HepG2 (cell line): Measurements from ENCODE around the gene IL1B. TPM values are rescaled to one million over a fixed set of nuclear protein-coding genes. Genes with fewer than 3 reads are reported as not detected.

Source experiments
- ATAC-seq: fragments of 200-7000 bp; cut with Tn5 transposase; 3 replicates; pipeline ENCODE4 v1.9.1; 2020; ENCODE audit warnings: mild to moderate bottlenecking, moderate library complexity
- BruUV-seq: library from RNA; stranded (reverse); fragments of 400-500 nt; replicated peaks from 2 replicates; lab custom pipeline; 2021; lab: Mats Ljungman, UMichigan
- CTCF ChIA-PET: fragments of 300-600 bp; formaldehyde crosslinking; extraction: SDS; loops from one replicate; lab custom pipeline; 2021; ENCODE audit warnings: low total read pairs, inconsistent platforms, low intra/inter-chr PET ratio; lab: Yijun Ruan, JAX
- POLR2A ChIA-PET: fragments of 350-600 bp; sonication (Branson Sonifier 250); formaldehyde crosslinking; loops from one replicate; lab custom pipeline; 2020; ENCODE audit warnings: antibody characterized with exemption, inconsistent platforms; lab: Yijun Ruan, JAX
- DNase-seq: peaks from one replicate; pipeline ENCODE4 v3.0.0-alpha.2; 2015; ENCODE audit warnings: low spot score
- FAIRE-seq: peaks from 3 replicates; lab custom pipeline; 2011; peaks lifted over from hg19 to GRCh38; lab: Jason Lieb, UNC
- H2AFZ ChIP-seq: one replicate; pipeline ENCODE4 v1.6.1; 2011; ENCODE audit warnings: low read length, inconsistent platforms
- H3K27ac ChIP-seq: fragments of 300-600 bp; 3 replicates; pipeline ENCODE4 v1.8.0; 2011; ENCODE audit warnings: mixed run types, mild to moderate bottlenecking, mixed read lengths, low read length, inconsistent platforms; ENCODE audit not compliant: insufficient read depth; ENCODE audit errors: extremely low read length
- H3K27me3 ChIP-seq, 2 experiments: fragments of 200-600 bp in 1 of 2; 2 replicates in 1 of 2; 3 replicates in 1 of 2; pipeline versions ENCODE4 v1.6.0 to v1.8.0; 2011; ENCODE audit warnings: low read length in 2 of 2, mild to moderate bottlenecking in 2 of 2, moderate library complexity in 2 of 2, inconsistent platforms in 1 of 2; ENCODE audit not compliant: insufficient read depth in 2 of 2, control insufficient read depth in 1 of 2
- H3K36me3 ChIP-seq, 2 experiments: fragments of 200-600 bp in 1 of 2; replicated peaks in 1 of 2; 2 replicates in 1 of 2; 3 replicates in 1 of 2; pipeline versions ENCODE4 v1.5.1 to v1.8.0; 2011; ENCODE audit warnings: low read length in 2 of 2, inconsistent platforms in 1 of 2; ENCODE audit not compliant: insufficient read depth in 2 of 2, control insufficient read depth in 1 of 2
- H3K4me1 ChIP-seq: 2 replicates; pipeline ENCODE4 v1.5.1; 2012; ENCODE audit warnings: low read length, inconsistent platforms; ENCODE audit not compliant: insufficient read depth
- H3K4me2 ChIP-seq: 2 replicates; pipeline ENCODE4 v1.6.0; 2011; ENCODE audit warnings: low read depth, low read length, inconsistent platforms
- H3K4me3 ChIP-seq, 3 experiments: fragments of 200-600 bp in 1 of 3; sonication (generic), shearing (Covaris generic) in 1 of 3; replicated peaks in 1 of 3; 2 replicates each; pipeline ENCODE4 v1.5.1; 2011 to 2016; ENCODE audit warnings: low read length in 3 of 3, inconsistent platforms in 2 of 3, low read depth in 2 of 3, mild to moderate bottlenecking in 2 of 3, control low read depth in 1 of 3, mixed read lengths in 1 of 3; ENCODE audit not compliant: insufficient read depth in 1 of 3
- H3K79me2 ChIP-seq: one replicate; pipeline ENCODE4 v1.6.1; 2011; ENCODE audit warnings: low read length, inconsistent platforms; ENCODE audit not compliant: insufficient read depth
- H3K9ac ChIP-seq: 2 replicates; pipeline ENCODE4 v1.6.0; 2011; ENCODE audit warnings: mild to moderate bottlenecking, low read depth, low read length, inconsistent platforms; ENCODE audit not compliant: insufficient read depth
- H3K9me3 ChIP-seq: 2 replicates; pipeline ENCODE4 v1.5.1; 2012; ENCODE audit warnings: mild to moderate bottlenecking, low read length
- H4K20me1 ChIP-seq: 2 replicates; pipeline ENCODE4 v1.6.0; 2011; ENCODE audit warnings: inconsistent platforms, mild to moderate bottlenecking, low read length, moderate library complexity; ENCODE audit not compliant: insufficient read depth
- AKAP8 ChIP-seq: sonication (generic); formaldehyde crosslinking; IDR thresholded peaks from 2 replicates; pipeline ENCODE4 v1.5.1; 2020; ENCODE audit warnings: mild to moderate bottlenecking, missing genetic modification reagents
- ATF5 ChIP-seq: sonication (generic); formaldehyde crosslinking; IDR thresholded peaks from 2 replicates; pipeline ENCODE4 v1.4.0; 2020; ENCODE audit warnings: mild to moderate bottlenecking, low read depth, missing genetic modification reagents
- DR1 ChIP-seq: sonication (generic); formaldehyde crosslinking; IDR thresholded peaks from 2 replicates; pipeline ENCODE4 v1.8.0; 2021; ENCODE audit warnings: mild to moderate bottlenecking, missing genetic modification reagents, inconsistent platforms
- E2F2 ChIP-seq: sonication (generic); formaldehyde crosslinking; IDR thresholded peaks from 2 replicates; pipeline ENCODE4 v1.4.0; 2020; ENCODE audit warnings: missing genetic modification reagents, borderline replicate concordance
- ELF1 ChIP-seq: sonication (generic); formaldehyde crosslinking; IDR thresholded peaks from 2 replicates; pipeline ENCODE4 v1.4.0; 2020; ENCODE audit warnings: missing genetic modification reagents
- ELF4 ChIP-seq: sonication (generic); formaldehyde crosslinking; IDR thresholded peaks from 2 replicates; pipeline ENCODE4 v1.5.0; 2020; ENCODE audit warnings: missing genetic modification reagents, mild to moderate bottlenecking, moderate library complexity, borderline replicate concordance
- JDP2 ChIP-seq: sonication (generic); formaldehyde crosslinking; IDR thresholded peaks from 2 replicates; pipeline ENCODE4 v1.8.1; 2022; ENCODE audit warnings: missing genetic modification reagents, borderline replicate concordance
- MBNL3 ChIP-seq: fragments of 250-450 bp; sonication (Bioruptor Pico); conservative IDR thresholded peaks from 2 replicates; pipeline ENCODE4 v1.8.0; 2022; ENCODE audit warnings: mild to moderate bottlenecking, inconsistent platforms
- NFE2L1 ChIP-seq: sonication (generic); formaldehyde crosslinking; IDR thresholded peaks from 2 replicates; pipeline ENCODE4 v1.4.0; 2020; ENCODE audit warnings: missing genetic modification reagents, mild to moderate bottlenecking, borderline replicate concordance
- PPARG ChIP-seq: conservative IDR thresholded peaks from 2 replicates; pipeline ENCODE4 v1.6.1; 2016; ENCODE audit warnings: missing biosample characterization, missing genetic modification reagents
- REXO4 ChIP-seq: sonication (generic); formaldehyde crosslinking; IDR thresholded peaks from 2 replicates; pipeline ENCODE4 v1.8.0; 2022; ENCODE audit warnings: missing genetic modification reagents, mild to moderate bottlenecking, borderline replicate concordance
- SNRNP70 ChIP-seq: fragments of 200-400 bp; formaldehyde crosslinking; IDR thresholded peaks from 2 replicates; pipeline ENCODE4 v1.6.1; 2017; ENCODE audit warnings: mild to moderate bottlenecking, low read depth, low read length, moderate library complexity
- TBL1XR1 ChIP-seq: fragments of 150-350 bp; IDR thresholded peaks from 2 replicates; pipeline ENCODE4 v1.6.1; 2014; ENCODE audit warnings: borderline replicate concordance, low read length; ENCODE audit not compliant: partially characterized antibody
- THAP11 ChIP-seq: IDR thresholded peaks from 2 replicates; pipeline ENCODE4 v1.6.1; 2016; ENCODE audit warnings: missing biosample characterization, missing genetic modification reagents
- ZNF343 ChIP-seq: sonication (generic); formaldehyde crosslinking; IDR thresholded peaks from 2 replicates; pipeline ENCODE4 v1.4.0; 2020; ENCODE audit warnings: mild to moderate bottlenecking, missing genetic modification reagents
- ZNF350 ChIP-seq: sonication (generic); formaldehyde crosslinking; IDR thresholded peaks from 2 replicates; pipeline ENCODE4 v1.4.0; 2020; ENCODE audit warnings: mild to moderate bottlenecking, low read depth, missing genetic modification reagents, borderline replicate concordance
- ZNF644 ChIP-seq: IDR thresholded peaks from 2 replicates; pipeline ENCODE4 v1.6.1; 2016; ENCODE audit warnings: low read depth
- ZNF776 ChIP-seq: sonication (generic); formaldehyde crosslinking; IDR thresholded peaks from 2 replicates; pipeline ENCODE4 v1.4.0; 2020; ENCODE audit warnings: mild to moderate bottlenecking, missing genetic modification reagents
- ZNF784 ChIP-seq: sonication (generic); formaldehyde crosslinking; IDR thresholded peaks from 2 replicates; pipeline ENCODE4 v1.5.1; 2020; ENCODE audit warnings: missing genetic modification reagents, mild to moderate bottlenecking, borderline replicate concordance
- ZNF878 ChIP-seq: sonication (generic); formaldehyde crosslinking; IDR thresholded peaks from 2 replicates; pipeline ENCODE4 v1.8.1; 2023; ENCODE audit warnings: mild to moderate bottlenecking, missing genetic modification reagents, moderate library complexity
- WGBS: methylation state at CpG from one replicate; pipeline ENCODE4 v1.1.6; 2017; ENCODE audit warnings: low lambda C conversion rate; 5-methylcytosine and 5-hydroxymethylcytosine counted together
- in situ Hi-C: cut with HindIII; loops from 2 replicates; pipeline ENCODE4 v1.10.0; 2017; ENCODE audit warnings: low pct_unique_long_range_greater_than_20kb; ENCODE audit not compliant: extremely low pct_ligation_motif_present
- intact Hi-C: fragments of 100-400 bp; cut with micrococcal nuclease; formaldehyde crosslinking; loops from one replicate; pipeline ENCODE4 v1.10.0; 2022; ENCODE audit not compliant: unreplicated experiment
- polyA plus RNA-seq, 8 experiments: library from polyadenylated mRNA; depleted of rRNA in 3 of 8; stranded (reverse) in 7 of 8; unstranded in 1 of 8; fragments of >200 nt; fragmentation: Illumina TruSeq in 4 of 8; extraction: Trizol in 4 of 8; gene quantifications; 2 replicates each; pipeline versions ENCODE4 v1.2.1 to v1.2.3, GENCODE V29; 2011 to 2016; ENCODE audit warnings: low read depth in 4 of 8, missing spikeins in 1 of 8, mixed read lengths in 1 of 8; ENCODE audit not compliant: insufficient read depth in 1 of 8
- total RNA-seq, 5 experiments: library from RNA; depleted of rRNA; stranded (reverse); fragments of >200 nt; fragmentation: Illumina TruSeq; extraction: Trizol; gene quantifications; 2 replicates each; pipeline ENCODE4 v1.2.3, GENCODE V29; 2016; ENCODE audit warnings: low read depth in 1 of 5
- TF ChIP-seq, protein P1 (sequence below): sonication (generic); formaldehyde crosslinking; IDR thresholded peaks from 2 replicates; pipeline ENCODE4 v1.5.0; 2020; ENCODE audit warnings: mild to moderate bottlenecking, missing genetic modification reagents

IL1B gene
- total and polyA plus RNA-seq, 2 of the 13 experiments (the other 11 are each of a cell fraction or from before 2014, with no cell fraction given) = 0.18 TPM; not detected in 1

GRCh38 chr2:112834396-112835037 lies 2.1 kb downstream of the IL1B start:
- intact Hi-C loops (no loop called here), in situ Hi-C loops (no loop called here)
- no peak overlapping the region for H3K4me3 ChIP-seq
- H3K27ac ChIP-seq = no peak overlapping the region
- H4K20me1 ChIP-seq = no peaks in the 10 kb centered on the region
- 7% methylated on average over 1 of the region's 1 CpG for WGBS
- H3K4me2 ChIP-seq = peak overlapping the region; percentile 50
- H3K79me2 ChIP-seq = no peaks in the 10 kb centered on the region
- no TSS peak for BruUV-seq
- DNase-seq = peak; percentile 36
- H2AFZ ChIP-seq = no peak overlapping the region
- H3K9ac ChIP-seq = no peak overlapping the region
- H3K27me3 ChIP-seq = no peaks in the 10 kb centered on the region
- POLR2A ChIA-PET = interaction anchor here (0.9 to 1.5 kb wide), 4 partner anchors 16 to 250 kb away, joined by 3 to 4 read pairs (median 3); partner anchors contain the start of gene CHCHD5
- CTCF ChIA-PET = no interaction called here
- FAIRE-seq = peak; percentile 80
- peaks cover 34% of the 10 kb centered on the region for H3K4me1 ChIP-seq
- no peaks in the 10 kb centered on the region for H3K36me3 ChIP-seq
- peak; percentile 72 for ATAC-seq
- no peaks in the 10 kb centered on the region for H3K9me3 ChIP-seq
- no peak for TF ChIP-seq ZNF878 (CRISPR knock-in tag)
- TF ChIP-seq REXO4 = no peak
- TF ChIP-seq AKAP8 = no peak
- TF ChIP-seq ZNF350 = no peak
- TF ChIP-seq JDP2 = no peak
- TF ChIP-seq DR1 (CRISPR knock-in tag) = no peak
- peak; percentile 83 for TF ChIP-seq PPARG (CRISPR knock-in tag)
- TF ChIP-seq ZNF343 (CRISPR knock-in tag) = no peak
- no peak for TF ChIP-seq MBNL3 (CRISPR knock-in tag)
- peak; percentile 51 for TF ChIP-seq ELF1 (CRISPR knock-in tag)
- 0 out of 2 replicates have a peak, but pooled peaks have one; percentile 20 for TF ChIP-seq THAP11 (CRISPR knock-in tag)
- TF ChIP-seq, protein P1, sequence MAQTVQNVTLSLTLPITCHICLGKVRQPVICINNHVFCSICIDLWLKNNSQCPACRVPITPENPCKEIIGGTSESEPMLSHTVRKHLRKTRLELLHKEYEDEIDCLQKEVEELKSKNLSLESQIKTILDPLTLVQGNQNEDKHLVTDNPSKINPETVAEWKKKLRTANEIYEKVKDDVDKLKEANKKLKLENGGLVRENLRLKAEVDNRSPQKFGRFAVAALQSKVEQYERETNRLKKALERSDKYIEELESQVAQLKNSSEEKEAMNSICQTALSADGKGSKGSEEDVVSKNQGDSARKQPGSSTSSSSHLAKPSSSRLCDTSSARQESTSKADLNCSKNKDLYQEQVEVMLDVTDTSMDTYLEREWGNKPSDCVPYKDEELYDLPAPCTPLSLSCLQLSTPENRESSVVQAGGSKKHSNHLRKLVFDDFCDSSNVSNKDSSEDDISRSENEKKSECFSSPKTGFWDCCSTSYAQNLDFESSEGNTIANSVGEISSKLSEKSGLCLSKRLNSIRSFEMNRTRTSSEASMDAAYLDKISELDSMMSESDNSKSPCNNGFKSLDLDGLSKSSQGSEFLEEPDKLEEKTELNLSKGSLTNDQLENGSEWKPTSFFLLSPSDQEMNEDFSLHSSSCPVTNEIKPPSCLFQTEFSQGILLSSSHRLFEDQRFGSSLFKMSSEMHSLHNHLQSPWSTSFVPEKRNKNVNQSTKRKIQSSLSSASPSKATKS (CRISPR knock-in tag) = no peak
- no peak for TF ChIP-seq NFE2L1 (CRISPR knock-in tag)
- TF ChIP-seq ZNF644 (CRISPR knock-in tag) = peak; percentile 47; the same call in 1 of the 2 replicates
- no peak for TF ChIP-seq SNRNP70
- no peak for TF ChIP-seq ZNF784 (CRISPR knock-in tag)
- TF ChIP-seq TBL1XR1 = no peak
- TF ChIP-seq ATF5 (CRISPR knock-in tag) = no peak
- no peak for TF ChIP-seq ELF4 (CRISPR knock-in tag)
- no peak for TF ChIP-seq ZNF776
- no peak for TF ChIP-seq E2F2
